ENCODE data around the gene ZFR2. TPM values are rescaled to one million over a fixed set of nuclear protein-coding genes. Genes with fewer than 3 reads are reported as not detected.

ZFR2 gene
- total RNA-seq, 4 donors from 2014 or later = not detected

DNA sequence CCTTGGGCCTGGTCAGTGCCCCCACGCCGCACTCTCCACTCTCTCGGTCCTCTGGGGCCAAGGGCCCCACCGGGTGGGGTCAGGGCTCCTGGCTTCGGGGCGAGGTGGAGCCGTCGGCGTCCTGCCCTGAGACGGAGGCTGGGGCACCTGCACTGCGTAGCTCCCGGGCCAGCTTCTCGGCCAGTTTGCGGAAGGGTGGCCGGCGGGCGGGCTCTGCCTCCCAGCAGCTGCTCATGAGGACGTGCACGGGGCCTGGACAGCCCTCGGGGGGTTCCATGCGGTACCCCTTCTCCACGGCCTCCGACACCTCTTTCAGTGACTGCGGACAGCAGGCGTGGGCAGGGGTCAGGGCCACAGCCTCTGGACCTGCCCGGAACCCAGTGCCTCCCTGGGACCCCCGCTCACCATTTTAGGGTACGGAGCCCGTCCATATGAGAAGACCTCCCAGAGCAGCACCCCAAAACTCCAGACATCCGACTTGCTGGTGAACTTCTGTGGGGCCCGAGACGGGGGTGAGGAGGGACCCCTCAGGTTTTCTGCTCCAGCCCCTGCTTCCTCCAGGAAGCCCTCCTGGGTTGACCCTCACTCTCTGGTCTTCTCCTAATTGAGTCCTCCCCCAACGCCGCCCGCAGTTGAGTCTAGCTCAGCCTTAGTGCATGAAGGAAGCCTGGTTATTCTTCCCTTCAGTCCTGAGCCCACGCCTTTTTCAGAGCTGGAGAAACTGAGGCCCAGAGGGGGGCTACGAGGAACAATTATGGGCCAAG lies 90.6 kb downstream of the ZFR2 start:
- TF ChIP-seq, protein P1, sequence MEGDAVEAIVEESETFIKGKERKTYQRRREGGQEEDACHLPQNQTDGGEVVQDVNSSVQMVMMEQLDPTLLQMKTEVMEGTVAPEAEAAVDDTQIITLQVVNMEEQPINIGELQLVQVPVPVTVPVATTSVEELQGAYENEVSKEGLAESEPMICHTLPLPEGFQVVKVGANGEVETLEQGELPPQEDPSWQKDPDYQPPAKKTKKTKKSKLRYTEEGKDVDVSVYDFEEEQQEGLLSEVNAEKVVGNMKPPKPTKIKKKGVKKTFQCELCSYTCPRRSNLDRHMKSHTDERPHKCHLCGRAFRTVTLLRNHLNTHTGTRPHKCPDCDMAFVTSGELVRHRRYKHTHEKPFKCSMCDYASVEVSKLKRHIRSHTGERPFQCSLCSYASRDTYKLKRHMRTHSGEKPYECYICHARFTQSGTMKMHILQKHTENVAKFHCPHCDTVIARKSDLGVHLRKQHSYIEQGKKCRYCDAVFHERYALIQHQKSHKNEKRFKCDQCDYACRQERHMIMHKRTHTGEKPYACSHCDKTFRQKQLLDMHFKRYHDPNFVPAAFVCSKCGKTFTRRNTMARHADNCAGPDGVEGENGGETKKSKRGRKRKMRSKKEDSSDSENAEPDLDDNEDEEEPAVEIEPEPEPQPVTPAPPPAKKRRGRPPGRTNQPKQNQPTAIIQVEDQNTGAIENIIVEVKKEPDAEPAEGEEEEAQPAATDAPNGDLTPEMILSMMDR (IDR thresholded peaks at IDR 0.05; ENCODE audit: low read depth) = no peak

DNA sequence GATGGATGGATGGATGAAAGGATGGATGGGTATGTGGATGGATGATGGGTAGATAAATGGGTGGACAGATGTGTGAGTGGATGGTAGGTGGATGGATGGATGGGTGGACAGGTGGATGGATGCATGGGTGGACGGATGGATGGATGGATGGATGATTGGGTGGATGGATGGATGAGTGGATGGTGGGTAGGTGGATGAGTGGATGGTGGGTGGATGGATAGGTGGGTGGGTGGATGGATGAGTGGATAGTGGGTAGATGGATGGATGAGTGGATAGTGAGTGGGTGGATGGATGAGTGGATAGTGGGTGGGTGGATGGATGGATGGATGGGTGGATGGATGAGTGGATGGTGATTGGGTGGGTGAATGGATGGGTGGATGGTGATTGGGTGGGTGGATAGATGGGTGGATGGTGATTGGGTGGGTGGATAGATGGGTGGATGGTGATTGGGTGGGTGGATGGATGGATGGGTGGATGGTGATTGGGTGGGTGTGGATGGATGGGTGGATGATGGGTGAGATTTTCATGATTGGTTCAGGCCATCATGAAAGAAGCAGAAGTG lies 92.3 kb downstream of the ZFR2 start:
- TF ChIP-seq, protein P1 (IDR thresholded peaks at IDR 0.05; ENCODE audit: low read depth) = no peak

- TF ChIP-seq, protein P1 (IDR thresholded peaks at IDR 0.05; ENCODE audit: low read depth) = no peak
Measured at GRCh38 chr19:3775831-3776230, 93.0 kb downstream of the ZFR2 start.

DNA sequence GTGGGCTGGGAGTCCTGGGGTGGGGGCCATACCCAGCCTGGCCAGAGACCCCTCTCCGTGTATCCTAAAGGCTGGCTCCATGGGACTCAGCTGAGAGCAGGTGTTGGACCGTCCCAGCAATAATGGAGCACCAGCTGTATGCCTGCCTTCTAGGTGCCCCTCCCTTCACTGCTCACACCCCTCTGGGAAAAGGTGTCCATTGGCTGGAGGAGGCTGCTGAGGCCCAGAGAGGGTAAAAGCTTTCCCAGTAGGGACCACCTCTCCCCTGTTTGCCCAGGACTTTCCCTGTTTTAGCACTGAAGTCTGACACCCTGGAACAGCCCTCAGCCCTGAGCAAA lies 93.5 kb downstream of the ZFR2 start:
- TF ChIP-seq, protein P1 (IDR thresholded peaks at IDR 0.05; ENCODE audit: low read depth) = no peak

GRCh38 chr19:3774621-3775373 lies 94.0 kb downstream of the ZFR2 start:
- TF ChIP-seq, protein P1 (IDR thresholded peaks at IDR 0.05; ENCODE audit: low read depth) = no peak

GRCh38 chr19:3773814-3774515 lies 94.9 kb downstream of the ZFR2 start:
- TF ChIP-seq, protein P1 (IDR thresholded peaks at IDR 0.05; ENCODE audit: low read depth) = no peak

Data from subcutaneous adipose tissue (tissue), 4 donors.